ENCODE data around the gene CLIC5. TPM values are rescaled to one million over a fixed set of nuclear protein-coding genes. Genes with fewer than 3 reads are reported as not detected.

Gene CLIC5
- total and polyA plus RNA-seq, 2 of the 8 experiments (the other 6 are each of a cell fraction or from before 2014, with no cell fraction given) = 0.12 to 0.15 TPM

DNA sequence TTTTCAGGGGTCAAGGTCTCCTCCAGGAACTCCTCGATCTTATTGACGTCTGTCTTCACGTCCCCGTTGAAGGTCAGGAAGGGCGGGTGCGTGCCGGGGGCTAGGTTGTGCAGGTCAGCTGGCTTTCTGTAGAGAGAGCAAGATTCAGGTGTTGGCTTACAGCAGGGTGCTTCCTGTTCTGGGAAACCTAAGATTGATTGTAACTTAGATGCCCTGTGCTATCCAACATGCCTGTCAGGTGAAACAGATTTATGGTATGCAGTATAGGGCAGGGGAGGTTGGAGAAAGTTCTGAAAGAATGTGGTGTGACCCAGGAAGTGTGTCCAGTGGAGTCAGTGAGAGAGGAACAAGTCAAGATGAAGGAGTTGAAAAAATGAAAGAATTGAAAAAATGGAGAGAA is 66.4 kb downstream of the CLIC5 start:
- Histone ChIP-seq H3K23ac (ENCODE audit: insufficient read length) (no peak overlapping the region), H3K9me3 (ENCODE audit: insufficient read depth in 2 of 2, low read depth in 1 of 2, low read length in 1 of 2) (no peaks in the 10 kb centered on the region), H2AFZ (ENCODE audit: low read length) (0 out of 2 replicates have a peak overlapping the region, but pooled peaks have one; percentile 14), H3K79me1 (ENCODE audit: low read depth, low read length) (no peaks in the 10 kb centered on the region), H2BK5ac (ENCODE audit: low read depth, low read length) (no peak overlapping the region), H3K36me3 (ENCODE audit: control insufficient read depth in 2 of 4, insufficient read depth in 4 of 4, low read length in 3 of 4) (no peaks in the 10 kb centered on the region), H3K4me3 (ENCODE audit: extremely low read depth in 1 of 4, insufficient read depth in 2 of 4, low read depth in 3 of 4, low read length in 4 of 4) (no peak overlapping the region), H3K4me1 (replicated peaks in 1 of 4; ENCODE audit: control insufficient read depth in 3 of 4, insufficient read depth in 4 of 4, low read length in 3 of 4) (no peaks in the 10 kb centered on the region), H3K14ac (ENCODE audit: insufficient read length) (no peak overlapping the region), H3K79me2 (ENCODE audit: control insufficient read depth in 1 of 2, insufficient read depth in 2 of 2, low read length in 2 of 2) (no peaks in the 10 kb centered on the region), H2BK15ac (ENCODE audit: low read length) (no peak overlapping the region), H3K27me3 (replicated peaks in 1 of 4; ENCODE audit: control insufficient read depth in 3 of 4, extremely low read depth in 1 of 4, insufficient read depth in 3 of 4, low read length in 3 of 4) (no peaks in the 10 kb centered on the region), H3K23me2 (ENCODE audit: low read depth, low read length) (no peaks in the 10 kb centered on the region), H3K9ac (replicated peaks in 1 of 4; ENCODE audit: extremely low read depth in 1 of 4, low read depth in 3 of 4, low read length in 3 of 4) (no peak overlapping the region), H2BK120ac (replicated peaks; ENCODE audit: low read depth, low read length) (no peak overlapping the region), H2AK5ac (ENCODE audit: low read depth, low read length) (no peak overlapping the region), H3K4ac (replicated peaks; ENCODE audit: insufficient read length, low read depth, low read length) (no peak overlapping the region), H3K4me2 (ENCODE audit: insufficient read depth in 1 of 2, low read depth in 2 of 2, low read length in 2 of 2) (no peak overlapping the region), H3K27ac (ENCODE audit: low read depth, low read length) (no peak overlapping the region), H4K5ac (ENCODE audit: insufficient read length, low read depth, low read length) (no peak overlapping the region), H3K18ac (ENCODE audit: extremely low read depth, low read length) (no peak overlapping the region), H3K56ac (replicated peaks; ENCODE audit: insufficient read length, low read depth, low read length) (no peak overlapping the region), H2BK20ac (ENCODE audit: low read length) (no peak overlapping the region), H4K20me1 (replicated peaks in 1 of 2; ENCODE audit: control insufficient read depth in 1 of 2, insufficient read depth in 2 of 2, low read length in 2 of 2) (no peaks in the 10 kb centered on the region), H4K8ac (ENCODE audit: extremely low read depth, insufficient read depth, low read length) (no peak overlapping the region), H4K91ac (replicated peaks; ENCODE audit: insufficient read length, low read length) (no peak overlapping the region), H2BK12ac (ENCODE audit: low read depth, low read length) (no peak overlapping the region)
- CTCF ChIA-PET (ENCODE audit: partially characterized antibody) = interaction anchor here (1.6 to 2.4 kb wide), 2 partner anchors 18 to 42 kb away, joined by 3 to 11 read pairs; no protein-coding TSS in a partner anchor
- DNase-seq (ENCODE audit: low read depth in 1 of 2, low spot score in 2 of 2) (no peak), FAIRE-seq (no peak)
- POLR2A ChIA-PET (ENCODE audit: partially characterized antibody) = no interaction called here
- whole genome bisulfite sequencing, 2 experiments (ENCODE audit: extremely low coverage in 1 of 2, insufficient coverage in 1 of 2, insufficient read length in 1 of 2, insufficient replicate concordance in 2 of 2, low coverage in 1 of 2, low lambda C conversion rate in 2 of 2, missing lambda C conversion rate in 1 of 2) = 90% methylated on average over 7 of the region's 7 CpGs; no CpG with 5 or more reads in 1 of the 2 experiments
- TF ChIP-seq POU5F1 (IDR thresholded peaks at IDR 0.05; ENCODE audit: low read depth, low read length) (no peak), NRF1 (IDR thresholded peaks at IDR 0.05; ENCODE audit: low read depth, low read length) (no peak), TBP (IDR thresholded peaks at IDR 0.05; ENCODE audit: low read depth, low read length) (no peak), CREB1 (IDR thresholded peaks at IDR 0.05) (no peak), FOSL1 (IDR thresholded peaks at IDR 0.05; ENCODE audit: insufficient read depth, low read depth, low read length) (no peak), NANOG (IDR thresholded peaks at IDR 0.05; ENCODE audit: insufficient read depth, low read depth, low read length, poor library complexity, severe bottlenecking) (no peak), GABPA (IDR thresholded peaks at IDR 0.05; ENCODE audit: borderline replicate concordance, insufficient read depth, low read length) (no peak), RAD21 (IDR thresholded peaks at IDR 0.05 in 1 of 2, conservative IDR thresholded peaks at IDR 0.05 in 1 of 2; ENCODE audit: low read depth in 2 of 2, low read length in 2 of 2) (no peak), CHD2 (IDR thresholded peaks at IDR 0.05; ENCODE audit: low read length) (no peak), BACH1 (IDR thresholded peaks at IDR 0.05; ENCODE audit: low read length) (no peak), RXRA (IDR thresholded peaks at IDR 0.05; ENCODE audit: insufficient read depth, low read depth, low read length) (no peak), CTBP2 (IDR thresholded peaks at IDR 0.05; ENCODE audit: borderline replicate concordance, insufficient read depth, insufficient read length, low read length) (no peak), SP2 (IDR thresholded peaks at IDR 0.05; ENCODE audit: low read length) (no peak), USF2 (IDR thresholded peaks at IDR 0.05; ENCODE audit: low read length) (no peak)

All from H1 (cell line).